BE2C (cell line): ENCODE results near the gene UGGT2.

Source experiments
- DNase-seq: peaks from one replicate; pipeline ENCODE4 v3.0.0-alpha.2; 2020
- H3K27me3 ChIP-seq: fragments of 250-450 bp; sonication (Bioruptor Pico); 2 replicates; pipeline ENCODE4 v1.5.1; 2020; ENCODE audit warnings: mild to moderate bottlenecking
- H3K36me3 ChIP-seq: fragments of 250-450 bp; sonication (Bioruptor Pico); 2 replicates; pipeline ENCODE4 v1.5.1; 2020; ENCODE audit warnings: mild to moderate bottlenecking
- H3K4me1 ChIP-seq: fragments of 250-450 bp; sonication (Bioruptor Pico); 2 replicates; pipeline ENCODE4 v1.5.1; 2020
- H3K4me3 ChIP-seq: 2 replicates; pipeline ENCODE4 v1.5.1; 2011; ENCODE audit warnings: low read depth, low read length
- H3K9me3 ChIP-seq: fragments of 250-450 bp; sonication (Bioruptor Pico); 2 replicates; pipeline ENCODE4 v1.5.1; 2020
- TF ChIP-seq, protein P1 (sequence below): IDR thresholded peaks from 2 replicates; pipeline ENCODE4 v1.5.1; 2012; ENCODE audit warnings: mild to moderate bottlenecking, low read depth, low read length

UGGT2 gene

DNA sequence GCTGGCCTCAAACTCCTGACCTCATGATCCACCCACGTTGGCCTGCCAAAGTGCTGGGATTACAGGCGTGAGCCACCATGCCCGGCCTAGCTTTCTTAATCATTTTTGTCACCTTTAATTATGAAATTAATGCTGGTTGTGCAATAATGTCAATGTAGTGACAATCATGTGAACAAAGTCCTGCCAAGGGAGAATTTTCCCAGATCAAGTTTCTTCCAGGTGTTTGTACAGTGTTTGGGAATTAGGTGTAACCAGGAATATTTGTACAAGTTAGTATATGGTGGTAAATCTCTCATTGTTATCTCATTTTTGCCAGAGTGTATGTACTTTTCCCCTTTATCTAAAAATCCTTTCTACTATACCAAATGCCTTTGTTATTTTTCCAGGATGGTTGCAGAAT lies 171.1 kb downstream of the UGGT2 start:
- no peaks in the 10 kb centered on the region; the same call in 1 of the 2 replicates for H3K27me3 ChIP-seq
- H3K9me3 ChIP-seq, result no peaks in the 10 kb centered on the region
- H3K36me3 ChIP-seq, result peaks cover 10% of the 10 kb centered on the region
- TF ChIP-seq, protein P1, sequence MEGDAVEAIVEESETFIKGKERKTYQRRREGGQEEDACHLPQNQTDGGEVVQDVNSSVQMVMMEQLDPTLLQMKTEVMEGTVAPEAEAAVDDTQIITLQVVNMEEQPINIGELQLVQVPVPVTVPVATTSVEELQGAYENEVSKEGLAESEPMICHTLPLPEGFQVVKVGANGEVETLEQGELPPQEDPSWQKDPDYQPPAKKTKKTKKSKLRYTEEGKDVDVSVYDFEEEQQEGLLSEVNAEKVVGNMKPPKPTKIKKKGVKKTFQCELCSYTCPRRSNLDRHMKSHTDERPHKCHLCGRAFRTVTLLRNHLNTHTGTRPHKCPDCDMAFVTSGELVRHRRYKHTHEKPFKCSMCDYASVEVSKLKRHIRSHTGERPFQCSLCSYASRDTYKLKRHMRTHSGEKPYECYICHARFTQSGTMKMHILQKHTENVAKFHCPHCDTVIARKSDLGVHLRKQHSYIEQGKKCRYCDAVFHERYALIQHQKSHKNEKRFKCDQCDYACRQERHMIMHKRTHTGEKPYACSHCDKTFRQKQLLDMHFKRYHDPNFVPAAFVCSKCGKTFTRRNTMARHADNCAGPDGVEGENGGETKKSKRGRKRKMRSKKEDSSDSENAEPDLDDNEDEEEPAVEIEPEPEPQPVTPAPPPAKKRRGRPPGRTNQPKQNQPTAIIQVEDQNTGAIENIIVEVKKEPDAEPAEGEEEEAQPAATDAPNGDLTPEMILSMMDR, result no peak
- H3K4me1 ChIP-seq, result no peaks in the 10 kb centered on the region
- H3K4me3 ChIP-seq, result no peak overlapping the region
- no peak for DNase-seq

DNA sequence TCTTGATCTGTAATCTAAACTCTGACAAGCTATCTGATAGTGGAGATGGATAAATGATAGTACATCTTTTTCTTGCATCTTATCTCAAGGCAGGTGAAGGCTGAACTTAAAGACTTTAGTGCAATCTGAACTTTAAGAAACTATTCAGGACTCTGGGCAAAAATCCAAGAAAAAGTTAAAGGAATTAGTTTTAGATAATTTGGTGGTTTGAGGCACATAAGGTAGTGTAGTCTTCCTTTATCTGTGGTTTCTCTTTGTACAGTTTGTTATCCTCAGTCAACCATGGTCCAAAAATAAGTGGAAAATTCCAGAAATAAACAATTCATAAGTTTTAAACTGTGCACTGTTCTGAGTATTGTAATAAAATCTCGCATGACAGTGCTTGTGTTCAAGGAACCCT lies 172.9 kb downstream of the UGGT2 start:
- Histone ChIP-seq H3K9me3 (no peaks in the 10 kb centered on the region), H3K27me3 (no peaks in the 10 kb centered on the region; the same call in 1 of the 2 replicates), H3K36me3 (peaks cover 10% of the 10 kb centered on the region), H3K4me3 (no peak overlapping the region), H3K4me1 (no peaks in the 10 kb centered on the region)
- TF ChIP-seq, protein P1, result no peak
- DNase-seq, result no peak

DNA sequence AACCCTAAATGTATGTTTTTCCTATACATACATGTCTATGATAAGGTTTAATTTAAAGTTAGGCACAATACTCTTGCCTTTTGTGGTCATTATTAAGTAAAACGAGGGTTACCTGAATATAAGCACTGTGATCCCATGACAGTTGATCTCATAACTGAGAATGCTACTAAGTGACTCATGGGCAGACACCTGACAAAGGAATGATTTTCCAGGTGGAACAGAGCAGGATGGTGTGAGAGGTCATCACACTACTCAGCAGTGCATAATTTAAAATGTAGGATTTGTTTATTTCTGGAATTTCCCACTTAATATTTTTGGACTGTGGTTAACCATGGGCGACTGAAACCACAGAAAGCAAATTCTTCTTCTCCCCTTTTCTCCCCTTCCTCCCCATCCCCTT lies 178.9 kb downstream of the UGGT2 start:
- Histone ChIP-seq H3K4me3 (no peak overlapping the region), H3K36me3 (peaks cover 16% of the 10 kb centered on the region), H3K4me1 (no peaks in the 10 kb centered on the region), H3K27me3 (no peaks in the 10 kb centered on the region), H3K9me3 (no peaks in the 10 kb centered on the region)
- TF ChIP-seq, protein P1, result no peak
- DNase-seq, result no peak

DNA sequence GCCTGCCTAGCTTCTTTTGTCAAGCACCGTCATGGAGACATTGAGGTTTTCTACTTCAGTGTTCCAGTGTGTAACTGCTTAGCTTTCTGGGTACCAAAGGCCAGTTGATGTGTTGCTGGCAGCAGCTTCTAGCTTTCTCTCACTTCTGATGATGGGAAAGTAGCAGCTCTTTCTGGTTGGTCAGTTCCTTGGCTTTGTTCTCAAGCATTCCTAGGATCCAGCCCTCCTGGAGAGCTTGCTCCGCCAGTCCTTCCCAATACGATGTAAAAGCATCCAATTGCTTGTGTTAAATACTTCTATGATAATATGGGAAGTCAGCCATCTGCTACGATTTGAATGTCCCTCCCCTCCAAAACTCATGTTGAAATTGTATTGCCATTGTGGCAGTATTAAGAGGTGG lies 182.8 kb downstream of the UGGT2 start:
- Histone ChIP-seq H3K36me3 (peaks cover 18% of the 10 kb centered on the region), H3K4me3 (no peak overlapping the region), H3K9me3 (no peaks in the 10 kb centered on the region), H3K27me3 (no peaks in the 10 kb centered on the region), H3K4me1 (no peaks in the 10 kb centered on the region)
- no peak for DNase-seq
- TF ChIP-seq, protein P1, result no peak

DNA sequence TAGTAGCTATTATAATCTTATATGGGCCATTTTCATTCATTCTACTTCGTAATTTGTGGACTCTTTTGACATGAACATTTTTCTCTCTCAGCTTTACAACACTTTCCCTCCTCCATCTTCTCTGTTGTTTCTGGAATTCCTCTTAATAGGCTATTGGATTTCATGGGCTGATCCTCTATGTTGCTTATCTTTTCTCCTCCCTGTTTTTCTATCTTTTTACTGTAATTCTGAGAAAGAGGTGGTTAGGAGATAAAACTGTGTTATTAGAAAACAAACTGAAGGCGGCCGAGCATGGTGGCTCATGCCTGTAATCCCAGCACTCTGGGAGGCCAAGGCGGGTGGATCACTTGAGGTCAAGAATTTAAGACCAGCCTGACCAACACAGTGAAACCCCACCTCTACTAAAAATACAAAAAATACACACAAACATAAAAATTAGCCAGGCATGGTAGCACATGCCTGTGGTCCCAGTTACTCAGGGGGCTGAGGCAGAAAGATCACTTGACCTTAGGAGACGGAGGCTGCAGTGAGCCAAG lies 188.1 kb downstream of the UGGT2 start:
- TF ChIP-seq, protein P1, result no peak
- H3K4me1 ChIP-seq, result no peaks in the 10 kb centered on the region
- no peak overlapping the region for H3K4me3 ChIP-seq
- no peaks in the 10 kb centered on the region for H3K9me3 ChIP-seq
- peaks cover 9% of the 10 kb centered on the region; the same call in 1 of the 2 replicates for H3K36me3 ChIP-seq
- no peak for DNase-seq
- no peaks in the 10 kb centered on the region for H3K27me3 ChIP-seq

DNA sequence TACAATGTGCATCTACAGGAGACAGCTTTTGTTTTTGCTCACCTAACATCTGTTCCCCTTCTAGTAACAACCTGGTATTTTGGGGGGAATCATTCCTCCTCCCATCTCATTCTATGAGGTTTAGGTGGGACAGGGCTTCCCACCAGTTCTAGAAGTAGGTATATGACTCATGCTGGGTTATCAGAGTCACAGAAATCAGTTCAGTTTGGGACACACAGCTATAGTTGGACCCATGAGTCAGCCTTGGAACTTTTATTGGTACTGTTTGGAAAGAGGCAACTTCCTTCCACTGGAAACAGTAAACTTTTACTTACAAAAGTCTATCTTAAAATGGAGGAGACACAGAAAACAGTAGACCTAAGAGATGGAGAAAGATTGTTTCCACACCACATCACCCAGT lies 190.8 kb downstream of the UGGT2 start:
- DNase-seq, result no peak
- H3K9me3 ChIP-seq, result no peaks in the 10 kb centered on the region
- peaks cover 9% of the 10 kb centered on the region; the same call in 1 of the 2 replicates for H3K4me1 ChIP-seq
- no peak overlapping the region for H3K4me3 ChIP-seq
- TF ChIP-seq, protein P1, result no peak
- no peaks in the 10 kb centered on the region; the same call in 1 of the 2 replicates for H3K36me3 ChIP-seq
- no peaks in the 10 kb centered on the region for H3K27me3 ChIP-seq
